Left lobe of liver (tissue), 2 donors: ENCODE data around the gene PDZD4. TPM values are rescaled to one million over a fixed set of nuclear protein-coding genes. Genes with fewer than 3 reads are reported as not detected.

ENCODE experiments used
- ATAC-seq: fragments of 200-7000 bp; cut with Tn5 transposase; one replicate; pipeline ENCODE4 v1.9.1; 2020; ENCODE audit warnings: mild to moderate bottlenecking, moderate library complexity
- DNase-seq: peaks from one replicate; pipeline ENCODE4 v3.0.0-alpha.2; 2020; ENCODE audit warnings: low spot score
- total RNA-seq: library from RNA; stranded (reverse); gene quantifications from one replicate; pipeline ENCODE4 v1.2.1, GENCODE V29; 2021
- donor health status: DM: no; HTN: no; CAD: no; lungs with moderate emphysema.
- donor health status: DM: no; HTN: yes; CAD: no.

PDZD4 gene, protein sequence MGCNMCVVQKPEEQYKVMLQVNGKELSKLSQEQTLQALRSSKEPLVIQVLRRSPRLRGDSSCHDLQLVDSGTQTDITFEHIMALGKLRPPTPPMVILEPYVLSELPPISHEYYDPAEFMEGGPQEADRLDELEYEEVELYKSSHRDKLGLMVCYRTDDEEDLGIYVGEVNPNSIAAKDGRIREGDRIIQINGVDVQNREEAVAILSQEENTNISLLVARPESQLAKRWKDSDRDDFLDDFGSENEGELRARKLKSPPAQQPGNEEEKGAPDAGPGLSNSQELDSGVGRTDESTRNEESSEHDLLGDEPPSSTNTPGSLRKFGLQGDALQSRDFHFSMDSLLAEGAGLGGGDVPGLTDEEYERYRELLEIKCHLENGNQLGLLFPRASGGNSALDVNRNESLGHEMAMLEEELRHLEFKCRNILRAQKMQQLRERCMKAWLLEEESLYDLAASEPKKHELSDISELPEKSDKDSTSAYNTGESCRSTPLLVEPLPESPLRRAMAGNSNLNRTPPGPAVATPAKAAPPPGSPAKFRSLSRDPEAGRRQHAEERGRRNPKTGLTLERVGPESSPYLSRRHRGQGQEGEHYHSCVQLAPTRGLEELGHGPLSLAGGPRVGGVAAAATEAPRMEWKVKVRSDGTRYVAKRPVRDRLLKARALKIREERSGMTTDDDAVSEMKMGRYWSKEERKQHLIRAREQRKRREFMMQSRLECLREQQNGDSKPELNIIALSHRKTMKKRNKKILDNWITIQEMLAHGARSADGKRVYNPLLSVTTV
- 0.91 TPM for total RNA-seq

DNA sequence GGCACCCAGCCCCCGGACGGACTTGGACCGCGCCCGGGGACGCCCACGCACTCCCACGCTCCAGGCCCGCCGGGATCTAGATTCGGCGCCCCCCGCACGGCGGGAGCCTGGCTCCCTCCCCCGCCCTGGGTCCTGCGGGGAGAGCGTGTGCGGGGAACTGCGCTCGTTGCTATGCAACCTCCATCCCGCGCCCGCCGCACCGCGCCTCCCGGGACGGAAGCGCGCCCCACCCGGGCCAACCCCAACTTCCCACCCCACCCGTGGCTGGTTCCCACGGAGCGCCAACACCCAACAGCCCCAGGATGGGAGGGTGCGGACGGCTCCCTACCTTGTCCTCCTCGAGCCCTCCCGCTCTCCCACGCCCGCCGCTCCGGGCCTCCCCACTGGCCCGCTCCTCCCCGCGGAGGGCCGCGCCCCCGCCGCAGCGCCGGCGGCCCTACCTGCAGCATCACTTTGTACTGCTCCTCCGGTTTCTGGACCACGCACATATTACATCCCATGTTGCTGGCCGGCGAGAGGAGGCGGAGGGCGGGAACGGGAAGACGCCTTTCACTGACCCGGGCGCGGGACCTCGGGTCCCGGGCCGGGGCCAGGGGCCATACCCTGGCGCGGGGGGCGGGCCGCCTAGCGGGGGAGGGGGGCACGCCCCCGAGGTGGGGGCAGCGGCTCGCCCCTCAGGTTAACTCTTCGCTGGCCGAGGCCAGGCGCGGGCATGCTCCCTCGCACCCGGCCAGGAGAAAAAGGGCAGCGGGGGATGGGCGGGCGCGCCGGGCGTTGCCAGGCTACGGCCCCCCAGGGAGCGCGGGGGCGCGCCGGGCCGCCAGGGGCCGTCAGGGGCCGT, at the start of gene PDZD4:
PDZD4 (minus strand) TSS at position 746 of the 841 bp plus-strand sequence; CDS start at position 500, 246 bp downstream.
- no peak for ATAC-seq

DNA sequence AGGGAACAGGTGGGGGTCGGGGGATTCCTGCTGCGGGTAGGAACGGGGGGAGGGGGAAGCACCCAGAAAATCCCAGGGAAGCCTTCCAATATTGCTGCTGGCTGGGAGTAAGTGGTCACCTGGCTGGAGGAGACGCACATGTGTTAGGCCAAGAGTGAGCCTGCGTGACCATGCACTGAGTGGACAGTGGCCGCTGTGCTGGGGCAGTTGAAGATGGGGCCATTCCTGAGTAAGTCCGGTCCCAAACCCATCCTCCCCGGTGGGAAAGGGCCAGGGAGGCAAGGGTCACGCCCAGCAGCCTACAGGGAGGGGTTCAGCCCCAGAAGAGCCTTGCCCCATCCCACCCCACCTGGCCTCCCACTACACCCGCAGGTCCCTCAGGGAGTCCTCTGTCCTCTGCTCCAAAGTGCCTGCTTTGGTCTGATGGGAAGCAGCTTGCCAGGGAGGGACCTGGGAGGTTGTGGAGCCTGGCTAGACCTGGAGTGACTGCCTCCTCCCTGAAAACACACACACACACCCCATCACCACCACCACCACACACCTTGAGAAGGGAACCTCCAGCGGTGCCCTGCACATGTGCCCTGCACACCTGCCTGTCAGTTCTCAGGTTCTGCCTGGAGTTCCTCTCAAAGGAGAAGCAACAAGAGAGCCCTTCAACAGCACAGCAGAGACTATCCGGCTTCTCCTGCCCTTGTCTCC, 49.5 kb upstream of the PDZD4 start:
- no peak for DNase-seq

More for the DNA sequence above, at the start of gene PDZD4:
- no peak for DNase-seq

DNA sequence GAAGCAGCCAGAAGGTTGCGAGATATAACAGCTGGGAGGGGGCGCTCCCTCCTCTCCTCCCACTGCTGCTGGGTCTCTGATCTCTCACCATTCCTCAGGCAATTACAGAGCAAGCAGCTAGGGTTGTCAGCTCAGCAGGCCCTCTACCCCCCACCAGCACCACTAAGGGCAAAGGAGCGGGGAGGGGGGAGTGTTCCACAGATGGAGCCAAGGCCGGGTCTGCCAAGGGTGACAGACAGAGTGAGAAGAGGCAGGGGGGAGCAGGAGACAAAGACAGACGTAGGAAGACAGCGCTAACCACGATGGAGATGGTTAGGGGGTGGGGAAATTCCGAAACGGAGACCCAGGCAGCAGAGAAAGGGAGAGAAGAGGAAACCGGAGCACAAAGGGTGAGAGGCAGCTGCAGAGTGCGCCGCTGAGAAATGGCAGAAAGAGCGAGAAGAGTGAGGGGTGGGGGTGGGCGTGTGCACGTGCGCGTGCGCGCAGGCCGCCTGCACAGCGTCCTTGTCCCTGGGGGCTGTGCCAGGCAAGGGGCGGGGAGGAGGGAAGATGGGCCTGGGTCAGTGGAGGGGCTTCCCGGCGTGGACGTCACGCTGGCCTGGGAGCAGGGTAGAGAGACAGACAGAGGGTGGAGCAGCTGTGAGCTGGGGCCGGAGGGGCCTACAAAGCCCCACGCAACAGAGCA, 48.8 kb upstream of the PDZD4 start:
- DNase-seq: no peak
- no peak for ATAC-seq

More for the DNA sequence above, 49.5 kb upstream of the PDZD4 start:
- no peak for ATAC-seq

DNA sequence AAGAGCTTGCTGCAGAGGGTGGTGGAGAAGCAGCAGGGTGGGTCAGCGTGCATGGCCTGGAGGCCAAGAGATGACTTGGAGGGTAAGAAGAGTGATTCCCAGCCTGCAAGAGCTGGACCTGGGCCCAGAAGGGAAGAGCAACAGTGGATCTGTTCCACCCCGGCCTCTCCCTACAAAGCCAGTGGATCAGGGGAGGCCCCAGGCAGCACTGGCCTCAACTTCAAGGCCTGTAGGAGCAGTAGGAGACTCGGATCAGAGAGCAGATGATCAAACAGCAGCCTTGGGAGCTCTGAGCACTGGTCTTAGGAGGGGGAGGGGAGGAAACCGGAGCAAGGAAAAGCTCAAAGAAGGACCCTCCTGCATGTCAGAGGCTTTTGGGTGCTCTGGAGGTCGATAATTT, 48.0 kb upstream of the PDZD4 start:
- DNase-seq (no peak), ATAC-seq (no peak)

DNA sequence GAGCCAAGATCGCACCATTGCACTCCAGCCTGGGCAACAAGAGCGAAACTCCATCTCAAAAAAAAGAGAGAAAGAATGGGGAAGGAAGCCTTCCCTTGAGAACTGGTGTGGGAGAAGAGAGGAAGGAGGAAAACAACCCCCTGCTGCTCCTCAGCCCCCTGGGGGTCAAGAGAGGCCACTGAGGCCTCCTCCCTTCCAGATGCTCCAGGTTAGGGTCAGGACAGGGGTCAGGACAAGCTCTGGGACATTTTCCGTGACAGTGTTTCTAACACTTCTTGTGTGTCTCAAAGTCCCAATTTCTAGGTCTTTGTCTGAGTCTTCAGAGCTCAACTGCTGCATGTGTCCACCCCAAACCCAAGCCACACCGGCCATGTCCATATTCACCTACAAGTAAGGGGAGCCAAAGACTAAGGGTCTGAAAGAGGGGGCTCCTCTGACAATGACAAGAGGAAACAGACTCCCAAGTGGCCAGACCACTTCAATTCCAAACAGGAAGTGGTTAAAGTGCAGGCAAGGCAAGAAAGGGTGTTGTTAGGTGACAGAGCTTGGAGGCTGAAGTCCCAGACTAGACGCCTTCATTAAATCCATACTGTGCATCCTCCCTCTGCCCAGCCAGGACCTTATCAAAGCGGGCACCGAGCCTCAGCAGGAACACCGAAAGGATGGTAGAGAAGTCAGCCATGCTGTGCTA, 47.4 kb upstream of the PDZD4 start:
- ATAC-seq (no peak), DNase-seq (no peak)

DNA sequence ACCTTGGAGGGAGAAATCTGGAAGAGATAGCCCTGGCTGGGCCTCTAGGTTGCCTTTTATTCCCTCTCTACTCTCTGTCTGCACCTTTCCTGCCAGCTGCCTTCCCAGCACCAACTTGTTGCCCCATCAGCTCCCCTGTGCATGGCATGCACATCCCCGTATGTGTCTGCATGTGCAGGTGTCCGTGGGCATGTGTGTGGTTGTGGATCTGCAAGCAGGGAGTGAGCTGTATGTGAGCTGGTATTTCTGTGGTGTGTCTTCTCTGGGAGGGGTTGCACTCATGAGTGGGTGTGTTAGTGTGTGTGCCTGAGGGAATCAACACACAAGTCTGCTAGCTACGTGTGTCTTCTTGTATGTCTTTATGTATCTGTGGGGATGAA, 45.8 kb upstream of the PDZD4 start:
- DNase-seq: no peak
- ATAC-seq: no peak

DNA sequence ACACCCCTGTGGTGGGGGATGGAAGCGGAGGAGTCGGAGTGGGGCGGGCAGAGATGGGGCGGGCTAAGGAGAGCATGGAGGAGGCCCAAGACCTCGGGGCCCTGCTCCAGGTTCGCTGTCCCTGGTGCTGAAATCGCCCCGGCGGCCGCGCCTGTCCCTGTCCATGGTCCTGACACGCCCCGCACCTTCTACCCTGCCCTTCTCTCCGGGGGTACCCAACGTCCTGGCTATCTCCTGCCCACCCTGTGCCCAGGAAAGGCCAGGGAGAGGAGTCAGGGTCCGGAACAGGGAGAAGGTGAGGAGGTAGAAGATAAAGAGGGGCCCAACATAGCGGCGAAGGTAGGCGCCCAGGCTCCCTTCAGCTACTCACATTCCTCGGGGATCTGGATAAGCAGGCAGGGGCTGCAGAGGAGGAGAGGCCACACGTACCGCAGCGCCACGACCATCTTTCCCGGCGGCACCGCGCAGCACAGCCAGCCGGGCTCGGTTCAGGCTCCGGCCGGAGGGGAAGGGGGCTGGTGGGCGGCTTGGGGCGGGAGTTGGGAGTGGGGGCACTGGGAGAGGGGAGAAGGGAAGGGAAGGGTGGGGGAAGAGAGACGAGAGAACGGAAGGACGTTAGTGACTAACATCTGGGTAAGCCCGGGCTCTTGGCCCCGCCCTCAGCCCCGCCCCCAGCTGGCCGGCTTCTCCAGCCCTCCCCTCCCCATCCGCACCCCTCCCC, 45.2 kb upstream of the PDZD4 start:
- DNase-seq: no peak
- ATAC-seq: peak; percentile 82

DNA sequence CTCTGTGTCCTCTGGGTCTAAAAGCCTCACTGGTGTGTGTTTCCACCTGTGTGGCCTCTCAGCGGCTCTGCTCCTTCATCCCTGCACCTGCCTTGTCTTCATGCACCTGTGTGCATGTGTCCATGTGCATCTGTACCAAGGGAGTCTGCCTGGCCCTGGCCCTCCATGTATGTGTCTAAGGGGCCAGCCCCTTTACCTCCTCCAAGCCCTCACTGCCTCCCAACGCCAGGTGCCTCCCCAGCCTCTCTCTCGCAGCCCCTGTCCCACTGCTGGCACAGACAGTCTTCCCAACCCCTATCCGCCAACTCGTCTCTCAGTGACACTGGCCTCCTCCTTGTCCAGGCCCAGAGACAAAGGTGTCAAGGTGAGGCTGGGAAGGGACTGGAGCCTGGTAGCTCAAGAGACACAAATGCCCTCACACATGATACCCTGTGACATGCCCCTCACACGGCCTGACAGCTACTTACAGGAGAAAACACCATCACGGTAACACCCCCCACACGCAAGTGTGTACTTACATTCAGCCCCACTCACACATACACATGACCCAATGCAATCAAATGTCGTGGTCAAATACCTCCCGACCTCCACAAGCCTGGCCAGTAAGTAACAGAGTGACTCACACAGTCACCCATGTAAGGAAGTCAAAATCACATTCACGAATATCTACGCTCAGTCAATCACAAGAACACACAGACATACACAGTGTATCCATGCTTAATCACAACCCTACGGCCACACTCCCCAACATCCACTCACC, 44.2 kb upstream of the PDZD4 start:
- DNase-seq (no peak), ATAC-seq (no peak)

DNA sequence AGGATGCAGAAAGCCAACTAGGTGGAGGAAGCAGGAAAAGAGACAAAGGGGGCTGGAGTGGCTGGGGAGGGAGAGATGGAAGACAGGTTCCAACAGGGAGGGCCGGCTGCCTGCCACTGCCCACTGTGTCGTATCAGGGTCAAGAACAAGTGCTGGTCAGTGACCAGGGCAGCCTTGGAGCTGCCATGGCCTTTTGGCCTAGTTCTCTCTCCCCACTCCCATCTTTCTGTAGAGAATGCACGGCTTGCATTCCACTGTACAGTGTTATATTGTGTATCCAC, 43.7 kb upstream of the PDZD4 start:
- no peak for ATAC-seq
- no peak for DNase-seq

DNA sequence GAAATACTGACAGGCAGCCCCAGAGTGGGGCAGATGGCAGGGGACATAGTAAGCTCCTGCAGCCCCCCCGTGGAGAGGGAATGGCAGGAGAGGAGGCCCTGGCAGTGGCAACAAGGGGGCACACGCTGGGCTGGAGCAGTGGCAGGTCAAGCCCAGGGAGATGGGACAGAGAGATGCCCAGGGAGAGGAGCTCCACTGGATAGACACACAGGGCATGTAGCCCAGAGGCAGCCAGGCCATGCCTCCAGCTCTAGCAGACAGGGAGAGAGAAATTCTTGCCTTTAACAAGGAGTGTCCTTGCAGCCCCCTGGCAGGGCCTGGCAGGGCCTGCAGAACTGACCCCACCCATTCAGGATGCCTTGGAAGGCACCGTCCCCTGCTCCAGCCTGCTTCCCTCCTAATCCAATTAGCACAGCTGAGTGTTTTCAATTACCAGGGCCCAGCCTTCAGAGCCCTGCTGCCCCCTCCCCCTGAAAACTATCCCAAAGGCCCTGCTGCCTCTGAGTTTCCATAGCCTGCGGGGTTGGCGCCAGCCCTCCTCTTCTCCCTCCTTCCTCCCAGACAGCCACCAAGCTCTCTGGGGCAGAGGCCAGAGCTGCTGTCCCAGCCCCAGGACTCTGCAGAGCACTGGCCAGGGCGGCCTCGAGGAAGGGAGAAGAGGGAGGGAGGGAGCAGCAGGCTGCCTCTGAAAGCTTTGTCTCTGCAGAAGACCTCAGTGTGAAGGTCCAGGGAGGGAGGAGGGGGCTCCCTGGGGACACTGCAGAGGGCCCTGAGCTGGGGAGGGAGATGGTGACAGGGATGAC, 43.1 kb upstream of the PDZD4 start:
- no peak for ATAC-seq
- DNase-seq: no peak

DNA sequence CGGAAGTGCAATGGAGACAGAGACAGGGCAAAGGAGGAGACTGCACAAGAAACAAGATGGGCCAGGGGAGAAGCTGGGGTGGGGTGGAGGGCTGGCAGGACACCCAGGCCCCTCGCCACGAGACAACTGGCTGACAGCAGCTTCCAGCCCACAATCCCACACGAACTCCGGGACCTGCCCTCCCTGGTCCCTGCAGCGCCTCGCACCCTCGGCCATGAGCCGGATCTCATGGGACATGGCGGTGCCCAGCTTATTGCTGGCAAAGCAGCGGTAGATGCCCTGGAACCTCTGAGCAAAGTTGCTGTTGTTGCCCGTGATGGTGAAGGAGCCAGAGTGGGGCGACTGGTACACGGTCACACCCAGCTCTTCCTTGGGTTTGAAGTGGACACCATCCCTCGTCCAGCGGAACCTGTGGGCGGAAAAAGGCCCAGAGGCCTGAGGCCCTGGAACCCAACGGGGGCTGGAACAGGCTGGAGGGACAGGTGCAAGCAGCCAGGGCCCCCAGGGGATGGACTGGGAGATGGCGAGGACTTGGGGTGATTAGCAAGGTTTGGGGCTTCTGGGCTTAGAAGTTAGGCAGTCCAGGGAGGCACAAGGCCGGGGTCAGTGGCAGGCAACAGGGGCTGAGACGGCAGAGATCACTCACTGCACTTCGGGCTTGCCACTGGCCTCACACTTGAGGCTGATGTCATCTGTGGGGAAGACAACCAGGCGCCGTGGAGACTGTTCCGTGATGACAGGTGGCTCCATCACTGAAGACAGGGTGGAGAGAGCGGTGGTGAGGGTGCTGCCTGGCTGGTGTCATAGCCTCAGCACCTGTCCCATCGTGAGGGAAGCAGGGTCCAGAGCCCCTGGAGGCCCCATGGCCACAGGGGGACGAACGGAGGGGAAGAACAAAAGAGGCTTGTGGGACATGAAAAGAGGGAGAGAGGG, 41.9 kb upstream of the PDZD4 start:
- ATAC-seq: no peak

DNA sequence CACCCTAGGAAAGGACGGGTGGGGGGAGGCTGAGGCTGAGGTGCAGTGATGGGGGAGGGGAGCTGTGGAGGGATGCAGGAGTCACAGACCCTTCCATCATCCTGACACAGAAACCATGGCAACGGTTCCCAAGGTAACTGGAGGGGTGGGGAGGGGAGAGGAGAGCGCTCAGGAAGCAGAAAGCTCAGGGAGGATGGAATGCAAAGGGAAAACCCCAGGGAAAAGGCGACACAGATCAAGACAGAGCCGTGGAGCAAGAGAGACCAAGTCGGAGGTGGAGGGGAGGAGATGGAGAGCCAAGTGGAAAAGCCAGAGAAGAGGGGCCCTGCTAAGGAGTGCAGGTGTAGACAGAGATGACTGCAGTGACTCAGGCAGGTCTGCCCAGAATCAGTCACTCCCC, 41.1 kb upstream of the PDZD4 start:
- DNase-seq: no peak

More for the DNA sequence above, 41.9 kb upstream of the PDZD4 start:
- no peak for DNase-seq

DNA sequence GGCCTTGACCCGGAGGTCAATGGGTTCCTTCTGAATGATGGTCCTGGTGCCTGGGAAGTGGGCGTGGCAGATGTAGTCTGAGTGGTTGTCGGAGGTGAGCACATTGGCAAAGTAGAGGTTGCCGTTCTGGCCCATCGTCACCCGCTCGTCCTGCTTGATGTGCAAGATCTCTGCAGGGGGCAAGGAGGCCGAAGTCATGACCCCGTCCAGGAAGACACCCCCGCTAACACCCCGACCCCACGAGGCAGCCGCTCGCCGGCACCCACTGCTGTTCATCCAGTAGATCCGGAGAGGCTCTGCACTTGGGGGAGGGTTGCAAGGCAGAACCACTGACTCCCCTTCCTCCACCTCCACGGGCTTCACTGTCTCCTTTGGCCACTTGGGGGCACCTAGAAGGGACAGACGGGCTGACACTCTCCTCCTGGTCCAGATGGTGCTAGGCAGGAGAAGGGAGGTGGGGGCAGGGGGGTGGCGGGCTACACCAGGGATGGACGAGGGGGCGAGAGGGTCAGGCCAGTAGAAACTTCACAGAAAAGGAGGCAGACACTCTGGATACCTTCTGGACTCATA, 40.5 kb upstream of the PDZD4 start:
- DNase-seq (no peak), ATAC-seq (no peak)

More for the DNA sequence above, 41.1 kb upstream of the PDZD4 start:
- no peak for ATAC-seq

DNA sequence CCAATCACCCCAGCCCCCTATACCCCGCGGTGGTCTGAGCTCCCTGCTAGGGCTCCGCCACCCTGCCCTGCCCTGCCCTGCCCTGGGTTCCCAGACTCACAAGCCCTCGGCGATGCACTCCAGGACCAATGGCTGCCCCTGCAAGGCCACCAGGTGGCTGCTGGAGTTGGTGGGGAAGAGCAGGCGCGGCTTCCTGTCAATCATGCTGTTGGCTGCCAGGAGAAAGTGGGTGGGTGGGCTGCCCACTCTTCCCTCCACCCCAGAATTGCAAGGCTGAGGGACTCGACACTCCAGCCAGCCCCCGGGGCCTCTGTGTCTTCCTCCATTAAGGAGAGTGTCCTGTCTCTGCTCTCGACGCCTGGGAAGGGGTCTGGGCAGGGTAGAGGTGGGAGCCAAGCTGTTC, 39.9 kb upstream of the PDZD4 start:
- ATAC-seq (no peak), DNase-seq (no peak)

DNA sequence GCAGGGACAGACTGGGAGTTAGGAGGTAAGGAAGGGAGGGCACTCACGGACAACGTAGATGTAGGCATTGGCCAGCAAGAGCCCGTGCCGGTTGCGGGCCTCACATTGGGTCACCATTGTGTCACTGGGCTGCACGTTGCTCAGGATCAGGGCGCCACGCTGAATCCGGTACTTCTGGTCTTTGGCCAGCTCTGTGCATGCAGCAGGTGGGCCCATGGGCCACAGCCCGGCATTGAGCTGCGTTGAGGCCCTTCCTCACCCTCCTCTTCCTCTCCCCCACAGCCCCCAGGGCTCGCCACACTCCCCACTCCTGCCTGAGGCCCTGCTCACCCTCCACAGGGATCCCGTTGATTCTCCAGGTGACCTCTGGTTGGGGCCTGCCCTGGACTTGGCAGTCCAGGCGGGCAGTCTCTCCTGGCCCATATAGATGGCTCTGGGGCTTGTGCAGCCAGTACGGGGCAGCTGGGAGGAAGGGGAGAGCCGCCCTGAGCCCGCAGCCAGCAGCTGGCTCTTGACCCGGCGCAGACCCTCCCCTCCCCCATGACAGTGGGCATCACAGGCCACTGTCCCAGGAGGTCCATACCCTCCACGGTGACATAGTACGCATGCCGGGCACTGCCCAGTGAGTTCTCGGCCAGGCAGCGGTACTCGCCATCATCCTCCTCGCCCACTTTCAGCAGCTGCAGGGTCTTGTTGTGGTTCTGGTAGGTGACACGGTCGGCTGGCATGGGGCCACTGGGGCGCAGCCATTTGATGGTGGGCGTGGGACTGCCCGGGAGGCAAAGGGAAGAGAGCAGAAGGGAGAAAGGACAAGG, 39.3 kb upstream of the PDZD4 start:
- ATAC-seq (no peak), DNase-seq (no peak)
